ENCODE data around the gene SCARB1.

GRCh38 chr12:124740691-124741137, 123.0 kb downstream of the SCARB1 start:
- no peak for TF ChIP-seq CTCF (IDR thresholded peaks at IDR 0.05)
- no peak for TF ChIP-seq ZFX (IDR thresholded peaks at IDR 0.05; ENCODE audit: borderline replicate concordance)

Measured in 22Rv1 (cell line).